SK-N-SH (cell line): ENCODE results near the gene ETS2. TPM values are rescaled to one million over a fixed set of nuclear protein-coding genes. Genes with fewer than 3 reads are reported as not detected.

ENCODE experiments used
- CTCF ChIA-PET: fragments of 300-600, 350-600 bp; formaldehyde crosslinking; extraction: SDS; loops from one replicate; lab custom pipeline; 2021; lab: Yijun Ruan, JAX
- POLR2A ChIA-PET: fragments of 350-600 bp; sonication (Branson Sonifier 250); formaldehyde crosslinking; extraction: SDS; loops from one replicate; lab custom pipeline; 2020; ENCODE audit warnings: antibody characterized with exemption, inconsistent platforms; lab: Yijun Ruan, JAX
- DNase-seq: peaks from one replicate; pipeline ENCODE4 v3.0.0; 2012
- H2AFZ ChIP-seq: fragments of 200-600 bp; sonication (generic); 2 replicates; pipeline ENCODE4 v1.8.1; 2016; ENCODE audit warnings: antibody characterized with exemption, mild to moderate bottlenecking, low read depth
- H3F3A ChIP-seq: fragments of 200-600 bp; sonication (generic); replicated peaks from 2 replicates; pipeline ENCODE3; 2016; ENCODE audit warnings: antibody characterized with exemption, mild to moderate bottlenecking; ENCODE audit not compliant: insufficient read depth
- H3K27ac ChIP-seq, 2 experiments: fragments of 200-500 bp in 1 of 2; fragments of 200-600 bp in 1 of 2; sonication (Bioruptor generic) in 1 of 2; sonication (generic), shearing (Covaris generic) in 1 of 2; 2 replicates each; pipeline versions ENCODE4 v1.5.1 to v1.6.1; 2014 to 2016; ENCODE audit warnings: low read depth in 2 of 2, inconsistent platforms in 1 of 2, low read length in 1 of 2, mild to moderate bottlenecking in 1 of 2, mixed read lengths in 1 of 2
- H3K27me3 ChIP-seq: fragments of 200-600 bp; sonication (generic), shearing (Covaris generic); 2 replicates; pipeline ENCODE4 v1.6.1; 2016; ENCODE audit warnings: mixed run types; ENCODE audit not compliant: insufficient read depth
- H3K36me3 ChIP-seq, 2 experiments: fragments of 200-500 bp in 1 of 2; fragments of 200-600 bp in 1 of 2; sonication (Bioruptor generic) in 1 of 2; sonication (generic) in 1 of 2; replicated peaks in 1 of 2; 2 replicates each; pipeline versions ENCODE3 to v1.5.1; 2014 to 2016; ENCODE audit warnings: low read length in 1 of 2, mild to moderate bottlenecking in 1 of 2; ENCODE audit not compliant: insufficient read depth in 2 of 2, control insufficient read depth in 1 of 2
- H3K4me1 ChIP-seq, 2 experiments: fragments of 200-500 bp in 1 of 2; fragments of 200-600 bp in 1 of 2; sonication (Bioruptor generic) in 1 of 2; sonication (generic), shearing (Covaris generic) in 1 of 2; 2 replicates each; pipeline versions ENCODE4 v1.5.1 to v1.6.1; 2014 to 2016; ENCODE audit warnings: low read depth in 1 of 2, low read length in 1 of 2, mixed run types in 1 of 2; ENCODE audit not compliant: insufficient read depth in 2 of 2, control insufficient read depth in 1 of 2
- H3K4me2 ChIP-seq: fragments of 200-600 bp; sonication (generic), shearing (Covaris generic); 2 replicates; pipeline ENCODE4 v1.6.1; 2017; ENCODE audit warnings: mixed run types
- H3K4me3 ChIP-seq, 2 experiments: fragments of 200-500 bp in 1 of 2; fragments of 200-600 bp in 1 of 2; sonication (Bioruptor generic) in 1 of 2; sonication (generic), shearing (Covaris generic) in 1 of 2; 2 replicates each; pipeline versions ENCODE4 v1.5.1 to v1.8.1; 2014 to 2016; ENCODE audit warnings: low read depth in 2 of 2, inconsistent platforms in 1 of 2, low read length in 1 of 2, mild to moderate bottlenecking in 1 of 2, mixed read lengths in 1 of 2, moderate library complexity in 1 of 2
- H3K79me2 ChIP-seq: fragments of 200-600 bp; sonication (generic); 2 replicates; pipeline ENCODE4 v1.8.1; 2017; ENCODE audit warnings: mild to moderate bottlenecking; ENCODE audit not compliant: insufficient read depth
- H3K9ac ChIP-seq: fragments of 200-600 bp; sonication (generic); 2 replicates; pipeline ENCODE4 v1.6.1; 2017; ENCODE audit warnings: mixed run types
- H3K9me2 ChIP-seq: fragments of 200-600 bp; sonication (generic); 2 replicates; pipeline ENCODE4 v1.6.1; 2017; ENCODE audit warnings: mixed run types
- H3K9me3 ChIP-seq: fragments of 200-600 bp; sonication (generic); 2 replicates; pipeline ENCODE4 v1.6.1; 2017; ENCODE audit warnings: mixed run types, mild to moderate bottlenecking, moderate library complexity
- H4K20me1 ChIP-seq: fragments of 200-600 bp; sonication (generic); 2 replicates; pipeline ENCODE4 v1.6.1; 2017; ENCODE audit warnings: mild to moderate bottlenecking, mixed run types; ENCODE audit not compliant: insufficient read depth
- CHD2 ChIP-seq: fragments of 150-350 bp; IDR thresholded peaks from 2 replicates; pipeline ENCODE4 v1.6.1; 2018; ENCODE audit warnings: low read length; ENCODE audit not compliant: partially characterized antibody
- CTCF ChIP-seq: fragments of 200-600 bp; sonication (generic); IDR thresholded peaks from 2 replicates; pipeline ENCODE4 v1.6.1; 2017; ENCODE audit warnings: antibody characterized with exemption, mild to moderate bottlenecking, moderate library complexity
- EP300 ChIP-seq, 2 experiments: IDR thresholded peaks; 2 replicates each; pipeline versions ENCODE4 v1.4.0 to v1.6.1; 2012; ENCODE audit warnings: borderline replicate concordance in 1 of 2, low read depth in 1 of 2, low read length in 1 of 2
- FOXJ3 ChIP-seq: sonication (generic); formaldehyde crosslinking; IDR thresholded peaks from 2 replicates; pipeline ENCODE4 v1.5.1; 2020; ENCODE audit warnings: mild to moderate bottlenecking, missing genetic modification reagents
- GABPA ChIP-seq: IDR thresholded peaks from 2 replicates; pipeline ENCODE4 v1.4.0; 2012; ENCODE audit warnings: low read depth, mild to moderate bottlenecking
- GATA2 ChIP-seq: sonication (generic); formaldehyde crosslinking; IDR thresholded peaks from 2 replicates; pipeline ENCODE4 v1.5.0; 2020; ENCODE audit warnings: mild to moderate bottlenecking, missing genetic modification reagents
- MAX ChIP-seq: IDR thresholded peaks from 2 replicates; pipeline ENCODE4 v1.4.0; 2012; ENCODE audit warnings: low read depth
- MXI1 ChIP-seq: IDR thresholded peaks from 2 replicates; pipeline ENCODE4 v1.6.1; 2012; ENCODE audit warnings: mild to moderate bottlenecking, low read depth, low read length, improper control_type of control experiment
- NFIC ChIP-seq: IDR thresholded peaks from 2 replicates; pipeline ENCODE4 v1.4.0; 2012; ENCODE audit warnings: borderline replicate concordance
- NRF1 ChIP-seq: IDR thresholded peaks from 2 replicates; pipeline ENCODE4 v1.6.1; 2012; ENCODE audit warnings: low read depth, mild to moderate bottlenecking, low read length
- PBX3 ChIP-seq: IDR thresholded peaks from 2 replicates; pipeline ENCODE4; 2012
- POLR2AphosphoS5 ChIP-seq: IDR thresholded peaks from 2 replicates; pipeline ENCODE4 v1.6.1; 2012; ENCODE audit warnings: low read depth, low read length
- RAD21 ChIP-seq: IDR thresholded peaks from 2 replicates; pipeline ENCODE4 v1.6.1; 2012; ENCODE audit warnings: mild to moderate bottlenecking, low read length
- RCOR1 ChIP-seq: fragments of 150-350 bp; IDR thresholded peaks from 2 replicates; pipeline ENCODE4 v1.6.1; 2017; ENCODE audit warnings: antibody characterized with exemption, low read length
- TAF1 ChIP-seq: IDR thresholded peaks from 2 replicates; pipeline ENCODE4 v1.6.1; 2012; ENCODE audit warnings: low read depth, mild to moderate bottlenecking, low read length, moderate library complexity, borderline replicate concordance
- TCF12 ChIP-seq: IDR thresholded peaks from 2 replicates; pipeline ENCODE4 v1.4.0; 2012
- ZBTB33 ChIP-seq: IDR thresholded peaks from 2 replicates; pipeline ENCODE4 v1.4.0; 2012; ENCODE audit warnings: low read depth, borderline replicate concordance
- WGBS: methylation state at CpG from one replicate; pipeline ENCODE4 v1.1.6; 2017; ENCODE audit warnings: low lambda C conversion rate; 5-methylcytosine and 5-hydroxymethylcytosine counted together
- polyA plus RNA-seq, 3 experiments: library from polyadenylated mRNA; depleted of rRNA; stranded (reverse); fragments of >200 nt; gene quantifications; 2 replicates each; pipeline ENCODE4 v1.2.3, GENCODE V29; 2012

ETS2 gene
- polyA plus RNA-seq, 1 of the 3 experiments (the other 2 are of a cell fraction): 16.3 TPM

GRCh38 chr21:38803075-38803660 lies 2.6 kb upstream of the ETS2 start:
- no peak for DNase-seq
- no peaks in the 10 kb centered on the region for H3K9me2 ChIP-seq
- WGBS: 88% methylated on average over 7 of the region's 7 CpGs
- H3K4me2 ChIP-seq: no peak overlapping the region
- no peak for TF ChIP-seq GABPA
- no peak for TF ChIP-seq MXI1
- no peak for TF ChIP-seq TCF12
- no peak for TF ChIP-seq EP300 (IDR thresholded peaks at IDR 0.05; ENCODE audit: borderline replicate concordance in 1 of 2, low read depth in 1 of 2, low read length in 1 of 2)
- no peak for TF ChIP-seq RAD21
- no peak for TF ChIP-seq NFIC
- TF ChIP-seq RCOR1: no peak
- TF ChIP-seq FOXJ3 (CRISPR knock-in tag): no peak
- ChIA-PET POLR2A (no interaction called here), CTCF (interaction anchor here (2.1 to 5.0 kb wide), 2 partner anchors 335 to 338 kb away, joined by 10 to 24 read pairs; no protein-coding TSS in a partner anchor)
- H3K79me2 ChIP-seq: peaks cover 25% of the 10 kb centered on the region
- no peak overlapping the region for H3K9ac ChIP-seq
- no peaks in the 10 kb centered on the region for H3K36me3 ChIP-seq
- H3K4me3 ChIP-seq: no peak overlapping the region
- H3K27me3 ChIP-seq: no peaks in the 10 kb centered on the region
- H3K27ac ChIP-seq: no peak overlapping the region; a peak in 1 of 4 replicates
- H3F3A ChIP-seq: peaks cover 20% of the 10 kb centered on the region
- peaks cover 14% of the 10 kb centered on the region for H4K20me1 ChIP-seq
- H2AFZ ChIP-seq: no peak overlapping the region
- H3K9me3 ChIP-seq: no peaks in the 10 kb centered on the region
- H3K4me1 ChIP-seq: peaks cover 16 to 40% of the 10 kb centered on the region in 2 experiments

GRCh38 chr21:38804030-38804788 lies 1.5 kb upstream of the ETS2 start:
- H3K4me2 ChIP-seq: peak overlapping the region; percentile 79
- peaks cover 35% of the 10 kb centered on the region for H3K79me2 ChIP-seq
- H3K9me3 ChIP-seq: no peaks in the 10 kb centered on the region
- ChIA-PET POLR2A (interaction anchor here (0.5 kb wide), 1 partner anchor 181 kb away, joined by 3 read pairs; no protein-coding TSS in a partner anchor), CTCF (interaction anchor here (0.6 to 5.0 kb wide), 12 partner anchors 18 to 372 kb away, joined by 3 to 24 read pairs (median 4); no protein-coding TSS in a partner anchor)
- H3K36me3 ChIP-seq: no peaks in the 10 kb centered on the region
- DNase-seq: no peak
- peak overlapping the region in 1 of 2 experiments; percentile 62; a peak in 2 of 4 replicates for H3K27ac ChIP-seq
- 76% methylated on average over 12 of the region's 13 CpGs for WGBS
- TF ChIP-seq TAF1 (no peak), PBX3 (no peak), CHD2 (no peak), ZBTB33 (no peak), MXI1 (no peak), GATA2 (CRISPR knock-in tag) (no peak), FOXJ3 (CRISPR knock-in tag) (no peak), MAX (no peak), NRF1 (no peak), EP300 (IDR thresholded peaks at IDR 0.05; ENCODE audit: borderline replicate concordance in 1 of 2, low read depth in 1 of 2, low read length in 1 of 2) (no peak), POLR2AphosphoS5 (no peak), CTCF (no peak), GABPA (no peak), NFIC (no peak)
- no peaks in the 10 kb centered on the region for H3K9me2 ChIP-seq
- H3K4me3 ChIP-seq: no peak overlapping the region
- H3K9ac ChIP-seq: no peak overlapping the region
- H4K20me1 ChIP-seq: peaks cover 20% of the 10 kb centered on the region
- H2AFZ ChIP-seq: 0 out of 2 replicates have a peak overlapping the region, but pooled peaks have one; percentile 76
- H3K4me1 ChIP-seq: peaks cover 13 to 39% of the 10 kb centered on the region in 2 experiments
- H3K27me3 ChIP-seq: no peaks in the 10 kb centered on the region
- peaks cover 12% of the 10 kb centered on the region for H3F3A ChIP-seq
